Pulmonary artery endothelial cell (primary cell): ENCODE measurements around the gene TSPAN9. TPM values are rescaled to one million over a fixed set of nuclear protein-coding genes. Genes with fewer than 3 reads are reported as not detected.

Experiments
- DNase-seq: peaks from one replicate; pipeline ENCODE4 v3.0.0-alpha.2; 2011; ENCODE audit warnings: low read depth, low spot score
- total RNA-seq: library from RNA; depleted of rRNA; stranded (reverse); fragments of >200 nt; gene quantifications from 2 replicates; pipeline ENCODE4 v1.2.3, GENCODE V29; 2014

Gene TSPAN9
- total RNA-seq, 1 donor from 2014 or later: 65.0 TPM

- no peak for DNase-seq
Observed at GRCh38 chr12:3247629-3248161, 170.5 kb downstream of the TSPAN9 start.

GRCh38 chr12:3249081-3249800 is 172.1 kb downstream of the TSPAN9 start:
- no peak for DNase-seq

- no peak for DNase-seq
Observed at GRCh38 chr12:3250034-3250433, 172.9 kb downstream of the TSPAN9 start.

- DNase-seq: no peak
Observed at GRCh38 chr12:3250576-3250975, 173.4 kb downstream of the TSPAN9 start.

- DNase-seq: no peak
Observed at GRCh38 chr12:3251067-3251466, 173.9 kb downstream of the TSPAN9 start.

GRCh38 chr12:3251691-3252090 is 174.5 kb downstream of the TSPAN9 start:
- DNase-seq: no peak

GRCh38 chr12:3252450-3252891 is 175.3 kb downstream of the TSPAN9 start:
- no peak for DNase-seq

- DNase-seq: no peak
Observed at GRCh38 chr12:3253682-3254275, 176.6 kb downstream of the TSPAN9 start.

GRCh38 chr12:3255057-3255456 is 177.9 kb downstream of the TSPAN9 start:
- no peak for DNase-seq

GRCh38 chr12:3256103-3256631 is 179.0 kb downstream of the TSPAN9 start:
- no peak for DNase-seq

GRCh38 chr12:3257411-3257810 is 180.2 kb downstream of the TSPAN9 start:
- DNase-seq: no peak

- DNase-seq: no peak
Observed at GRCh38 chr12:3259973-3260372, 182.8 kb downstream of the TSPAN9 start.

GRCh38 chr12:3261782-3262359 is 184.7 kb downstream of the TSPAN9 start:
- no peak for DNase-seq

GRCh38 chr12:3262470-3262869 is 185.3 kb downstream of the TSPAN9 start:
- no peak for DNase-seq

- no peak for DNase-seq
Observed at GRCh38 chr12:3263282-3263681, 186.1 kb downstream of the TSPAN9 start.

- DNase-seq: no peak
Observed at GRCh38 chr12:3263939-3264922, 187.1 kb downstream of the TSPAN9 start.

GRCh38 chr12:3265406-3265805 is 188.2 kb downstream of the TSPAN9 start:
- no peak for DNase-seq

GRCh38 chr12:3266638-3267037 is 189.5 kb downstream of the TSPAN9 start:
- DNase-seq: no peak

- DNase-seq: no peak
Observed at GRCh38 chr12:3267690-3268089, 190.5 kb downstream of the TSPAN9 start.

GRCh38 chr12:3269594-3269993 is 192.4 kb downstream of the TSPAN9 start:
- DNase-seq: no peak

GRCh38 chr12:3271146-3271545 is 194.0 kb downstream of the TSPAN9 start:
- no peak for DNase-seq
